ENCODE measurements around the gene SLC22A13.

The SLC22A13 gene

DNA sequence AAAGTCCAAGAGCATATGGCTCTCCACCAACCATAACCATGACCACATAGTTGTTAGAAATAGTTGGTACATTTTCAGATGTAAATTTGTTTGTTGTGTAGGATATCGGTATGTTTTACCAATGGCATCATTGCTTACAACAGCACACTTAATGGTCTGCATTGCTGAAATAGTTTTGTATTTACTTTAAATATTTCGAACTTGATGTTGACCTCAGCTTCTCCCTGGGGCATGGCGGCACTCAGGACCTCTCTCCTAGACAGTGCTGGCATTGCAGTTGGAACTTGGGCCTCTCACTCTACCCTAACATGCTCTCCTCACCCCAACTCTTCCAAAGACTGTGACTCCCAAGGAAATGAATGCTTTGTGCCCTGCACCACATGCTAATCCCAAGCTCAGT lies 5.0 kb downstream of the SLC22A13 start:
- H3K4me3 ChIP-seq (replicated peaks; ENCODE audit: low read depth, low read length) = no peak overlapping the region
- TF ChIP-seq, protein P1, sequence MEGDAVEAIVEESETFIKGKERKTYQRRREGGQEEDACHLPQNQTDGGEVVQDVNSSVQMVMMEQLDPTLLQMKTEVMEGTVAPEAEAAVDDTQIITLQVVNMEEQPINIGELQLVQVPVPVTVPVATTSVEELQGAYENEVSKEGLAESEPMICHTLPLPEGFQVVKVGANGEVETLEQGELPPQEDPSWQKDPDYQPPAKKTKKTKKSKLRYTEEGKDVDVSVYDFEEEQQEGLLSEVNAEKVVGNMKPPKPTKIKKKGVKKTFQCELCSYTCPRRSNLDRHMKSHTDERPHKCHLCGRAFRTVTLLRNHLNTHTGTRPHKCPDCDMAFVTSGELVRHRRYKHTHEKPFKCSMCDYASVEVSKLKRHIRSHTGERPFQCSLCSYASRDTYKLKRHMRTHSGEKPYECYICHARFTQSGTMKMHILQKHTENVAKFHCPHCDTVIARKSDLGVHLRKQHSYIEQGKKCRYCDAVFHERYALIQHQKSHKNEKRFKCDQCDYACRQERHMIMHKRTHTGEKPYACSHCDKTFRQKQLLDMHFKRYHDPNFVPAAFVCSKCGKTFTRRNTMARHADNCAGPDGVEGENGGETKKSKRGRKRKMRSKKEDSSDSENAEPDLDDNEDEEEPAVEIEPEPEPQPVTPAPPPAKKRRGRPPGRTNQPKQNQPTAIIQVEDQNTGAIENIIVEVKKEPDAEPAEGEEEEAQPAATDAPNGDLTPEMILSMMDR (IDR thresholded peaks at IDR 0.05; ENCODE audit: low read depth, low read length, missing control alignments) = no peak
- DNase-seq (ENCODE audit: extremely low read depth, low read depth) = no peak

DNA sequence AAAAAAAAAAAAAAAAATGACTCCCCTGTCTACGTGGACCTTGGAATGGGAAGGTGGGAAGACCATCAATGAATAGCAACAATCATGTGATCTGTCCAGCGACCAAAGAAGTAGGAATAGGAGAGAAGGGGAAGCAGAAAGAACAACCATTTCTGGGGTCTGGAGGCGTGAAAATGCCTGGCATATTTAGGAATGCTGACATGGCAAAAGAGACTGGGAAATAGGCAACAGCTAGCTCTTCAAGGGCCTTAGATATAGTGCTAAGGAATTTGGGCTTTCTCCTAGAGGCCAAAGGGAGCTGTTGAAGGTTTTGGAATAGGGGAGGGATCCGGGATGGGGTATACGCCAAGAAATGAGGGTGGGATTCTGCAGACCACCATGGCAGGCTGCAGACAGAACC lies 5.9 kb downstream of the SLC22A13 start:
- H3K4me3 ChIP-seq (replicated peaks; ENCODE audit: low read depth, low read length) = no peak overlapping the region
- no peak for DNase-seq (ENCODE audit: extremely low read depth, low read depth)
- TF ChIP-seq, protein P1 (IDR thresholded peaks at IDR 0.05; ENCODE audit: low read depth, low read length, missing control alignments) = no peak

DNA sequence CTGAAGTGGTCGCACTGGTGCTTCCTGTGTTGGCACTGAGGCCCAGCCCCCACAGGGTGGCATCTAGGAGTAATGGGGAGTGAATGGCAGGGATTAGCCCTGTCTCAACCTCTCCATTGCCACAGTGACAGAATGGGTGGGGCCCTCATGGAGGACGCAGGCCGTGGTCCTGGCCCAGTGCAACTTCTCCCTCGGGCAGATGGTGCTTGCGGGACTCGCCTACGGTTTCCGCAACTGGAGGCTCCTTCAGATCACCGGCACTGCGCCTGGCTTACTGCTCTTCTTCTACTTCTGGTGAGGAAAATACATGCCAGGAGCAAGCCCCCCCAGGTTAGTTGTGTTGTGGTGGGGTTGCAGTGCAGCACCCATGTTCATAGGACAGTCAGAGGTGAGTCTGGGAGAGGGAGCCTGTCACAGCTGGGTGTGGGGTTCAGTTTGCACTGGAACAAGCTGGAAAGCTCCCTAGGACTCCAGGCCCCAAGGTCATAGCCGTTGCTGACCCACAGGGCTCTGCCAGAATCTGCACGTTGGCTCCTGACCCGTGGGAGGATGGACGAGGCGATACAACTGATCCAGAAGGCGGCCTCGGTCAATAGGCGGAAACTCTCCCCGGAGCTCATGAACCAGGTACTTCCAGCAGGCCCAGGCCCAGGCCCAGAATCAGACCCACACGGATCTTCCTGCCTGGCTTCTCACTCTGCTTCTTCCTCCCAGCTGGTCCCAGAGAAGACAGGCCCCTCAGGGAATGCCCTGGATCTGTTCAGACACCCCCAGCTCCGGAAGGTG lies 9.4 kb downstream of the SLC22A13 start:
- TF ChIP-seq, protein P1 (IDR thresholded peaks at IDR 0.05; ENCODE audit: low read depth, low read length, missing control alignments) = no peak
- no peak overlapping the region for H3K4me3 ChIP-seq (replicated peaks; ENCODE audit: low read depth, low read length)
- no peak for DNase-seq (ENCODE audit: extremely low read depth, low read depth)

DNA sequence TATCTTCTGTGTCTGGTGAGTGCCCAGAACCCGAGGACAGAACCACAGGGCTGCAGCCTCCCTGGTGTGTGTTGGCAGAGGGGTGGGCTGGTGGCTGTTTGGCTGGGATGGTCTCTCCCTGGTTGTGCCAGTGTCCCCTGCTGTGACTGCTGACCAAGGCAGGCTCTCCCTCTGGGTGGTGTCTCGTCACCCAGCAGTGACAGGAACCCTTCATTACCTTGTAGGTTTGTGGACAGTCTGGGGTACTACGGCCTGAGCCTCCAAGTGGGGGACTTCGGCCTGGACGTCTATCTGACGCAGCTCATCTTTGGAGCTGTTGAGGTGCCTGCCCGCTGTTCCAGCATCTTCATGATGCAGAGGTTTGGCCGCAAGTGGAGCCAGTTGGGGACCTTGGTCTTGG lies 10.0 kb downstream of the SLC22A13 start:
- no peak for DNase-seq (ENCODE audit: extremely low read depth, low read depth)
- TF ChIP-seq, protein P1 (IDR thresholded peaks at IDR 0.05; ENCODE audit: low read depth, low read length, missing control alignments) = no peak
- no peak overlapping the region for H3K4me3 ChIP-seq (replicated peaks; ENCODE audit: low read depth, low read length)

DNA sequence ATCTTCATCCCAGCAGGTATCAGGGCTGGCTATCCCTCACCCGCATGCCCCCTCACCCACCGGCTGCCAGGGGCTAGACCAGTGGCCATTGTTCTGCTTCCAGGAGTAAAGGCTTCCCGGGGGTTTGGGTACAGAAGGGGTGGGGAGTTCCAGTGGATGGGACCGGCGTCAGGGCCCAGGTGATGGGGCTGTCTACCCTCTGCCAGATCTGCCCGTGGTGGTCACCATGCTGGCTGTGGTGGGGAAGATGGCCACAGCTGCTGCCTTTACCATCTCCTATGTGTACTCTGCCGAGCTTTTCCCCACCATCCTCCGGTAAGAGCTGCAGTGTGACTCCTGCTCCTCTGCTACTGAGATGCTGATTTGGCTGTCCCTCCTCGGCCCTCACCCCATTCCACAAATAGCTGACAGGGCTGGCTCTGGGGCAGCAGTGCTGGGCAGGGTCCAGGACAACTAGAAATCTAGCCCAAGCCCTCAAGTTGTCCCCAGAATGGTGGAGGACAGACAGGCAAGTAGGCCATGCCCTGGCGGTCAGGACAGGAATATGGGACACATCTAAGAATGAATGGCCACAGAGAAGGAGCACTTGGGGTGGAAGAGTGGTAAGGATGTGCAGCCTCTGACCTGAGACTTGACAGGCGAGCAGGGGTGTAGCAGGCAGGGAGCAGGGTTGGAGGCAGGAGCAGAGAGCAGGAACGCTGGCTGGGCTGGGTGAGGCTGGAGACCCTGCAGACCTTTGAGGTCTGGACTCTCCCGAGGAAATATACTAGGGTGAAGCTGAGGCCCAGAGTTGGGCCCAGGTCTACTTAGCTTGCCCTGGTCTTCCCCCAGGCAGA lies 10.7 kb downstream of the SLC22A13 start:
- H3K4me3 ChIP-seq (replicated peaks; ENCODE audit: low read depth, low read length) = no peak overlapping the region
- TF ChIP-seq, protein P1 (IDR thresholded peaks at IDR 0.05; ENCODE audit: low read depth, low read length, missing control alignments) = no peak

DNA sequence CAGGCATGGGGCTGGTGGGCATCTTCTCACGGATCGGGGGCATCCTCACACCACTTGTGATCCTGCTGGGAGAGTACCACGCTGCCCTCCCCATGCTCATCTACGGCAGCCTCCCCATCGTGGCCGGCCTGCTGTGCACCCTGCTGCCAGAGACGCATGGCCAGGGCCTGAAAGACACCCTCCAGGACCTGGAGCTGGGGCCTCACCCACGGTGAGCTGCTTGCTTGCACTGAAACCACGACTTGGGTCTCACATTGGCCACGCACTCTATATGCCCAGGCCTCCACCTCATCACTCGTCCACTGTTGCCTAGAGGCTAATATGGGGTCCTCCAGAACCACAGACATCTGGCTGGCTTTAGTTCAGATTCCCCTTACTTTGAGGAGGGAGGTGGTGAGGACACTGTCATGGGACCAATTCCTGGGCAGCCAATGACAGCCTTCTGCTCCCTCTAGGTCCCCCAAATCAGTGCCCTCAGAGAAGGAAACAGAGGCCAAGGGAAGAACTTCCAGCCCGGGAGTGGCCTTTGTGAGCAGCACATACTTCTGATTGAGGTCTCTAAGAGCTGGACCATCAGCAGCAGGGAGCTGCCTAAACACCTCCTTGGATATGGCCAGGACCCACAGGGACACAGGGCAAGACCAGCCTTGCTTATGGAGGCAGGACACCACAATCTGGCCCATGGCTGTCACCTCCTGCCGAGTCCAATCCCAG lies 11.5 kb downstream of the SLC22A13 start:
- no peak for DNase-seq (ENCODE audit: extremely low read depth, low read depth)
- TF ChIP-seq, protein P1 (IDR thresholded peaks at IDR 0.05; ENCODE audit: low read depth, low read length, missing control alignments) = no peak
- no peak overlapping the region for H3K4me3 ChIP-seq (replicated peaks; ENCODE audit: low read depth, low read length)

More for the DNA sequence above, 10.7 kb downstream of the SLC22A13 start:
- no peak for DNase-seq (ENCODE audit: extremely low read depth, low read depth)
